NCI-H2227 (cell line): ENCODE measurements around the gene POFUT1.
"Not testable (repeated sequence)": the region's sequence is repeated elsewhere in the genome, so short reads cannot be mapped to it uniquely, and the experiment has no call there.

Experiments
- DNase-seq: peaks from one replicate; lab custom pipeline; 2025; ENCODE audit not compliant: unreplicated experiment; lab: John Stamatoyannopoulos, UW

POFUT1 gene

GRCh38 chr20:32207626-32208498 is at the start of gene POFUT1, which contains the start of gene PLAGL2:
POFUT1 (plus strand) TSS chr20:32207880; CDS start chr20:32207942, 62 bp downstream.
PLAGL2 (minus strand) TSS chr20:32207743; CDS start chr20:32202178, 5,565 bp downstream.
- DNase-seq, result peak; percentile 95

- DNase-seq, result no peak
Observed at GRCh38 chr20:32158351-32158750, 49.3 kb upstream of the POFUT1 start.

- no peak for DNase-seq
Observed at GRCh38 chr20:32158943-32159660, 48.6 kb upstream of the POFUT1 start.

GRCh38 chr20:32159766-32160221 is 47.9 kb upstream of the POFUT1 start:
- DNase-seq, result no peak

- DNase-seq, result no peak
Observed at GRCh38 chr20:32160341-32160740, 47.3 kb upstream of the POFUT1 start.

DNA sequence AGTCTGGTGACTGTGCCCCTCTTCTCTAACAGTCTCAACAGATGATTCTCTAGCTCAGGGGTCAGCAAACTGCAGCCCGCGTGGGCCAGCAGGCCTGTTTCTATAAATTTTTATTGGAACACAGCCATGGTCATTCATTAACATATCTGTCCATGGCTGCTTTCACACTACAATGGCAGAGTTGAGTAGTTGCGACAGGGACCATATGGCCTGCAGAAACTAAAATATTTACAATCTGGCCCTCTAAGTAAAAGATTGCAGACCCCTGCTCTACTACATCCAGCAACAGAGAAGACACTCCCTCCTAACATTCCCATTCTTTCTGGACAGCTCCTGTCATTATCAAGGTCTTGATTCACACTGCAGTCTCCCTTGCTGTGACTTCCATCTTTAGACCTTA is 45.3 kb upstream of the POFUT1 start:
- no peak for DNase-seq

DNA sequence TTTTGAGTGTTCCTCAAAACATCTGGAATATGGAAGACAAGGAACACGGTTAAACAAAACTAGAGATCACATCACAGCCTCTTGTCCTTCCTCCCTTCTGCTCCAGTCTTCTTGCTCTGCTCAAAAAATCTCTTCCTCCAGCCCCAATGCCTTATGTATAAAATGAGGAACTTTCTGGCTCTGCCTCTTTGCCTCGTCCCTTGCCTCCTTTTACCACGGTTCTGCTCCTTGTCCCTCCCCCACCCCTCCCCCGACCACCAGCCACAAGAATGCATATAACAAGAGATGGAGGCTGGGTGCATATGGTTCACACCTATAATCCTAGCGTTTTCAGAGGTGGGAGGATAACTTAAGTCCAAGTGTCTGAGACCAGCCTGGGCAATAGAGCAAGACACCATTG is 43.7 kb upstream of the POFUT1 start:
- DNase-seq, result no peak

- DNase-seq, result no peak
Observed at GRCh38 chr20:32164984-32165735, 42.5 kb upstream of the POFUT1 start.

DNA sequence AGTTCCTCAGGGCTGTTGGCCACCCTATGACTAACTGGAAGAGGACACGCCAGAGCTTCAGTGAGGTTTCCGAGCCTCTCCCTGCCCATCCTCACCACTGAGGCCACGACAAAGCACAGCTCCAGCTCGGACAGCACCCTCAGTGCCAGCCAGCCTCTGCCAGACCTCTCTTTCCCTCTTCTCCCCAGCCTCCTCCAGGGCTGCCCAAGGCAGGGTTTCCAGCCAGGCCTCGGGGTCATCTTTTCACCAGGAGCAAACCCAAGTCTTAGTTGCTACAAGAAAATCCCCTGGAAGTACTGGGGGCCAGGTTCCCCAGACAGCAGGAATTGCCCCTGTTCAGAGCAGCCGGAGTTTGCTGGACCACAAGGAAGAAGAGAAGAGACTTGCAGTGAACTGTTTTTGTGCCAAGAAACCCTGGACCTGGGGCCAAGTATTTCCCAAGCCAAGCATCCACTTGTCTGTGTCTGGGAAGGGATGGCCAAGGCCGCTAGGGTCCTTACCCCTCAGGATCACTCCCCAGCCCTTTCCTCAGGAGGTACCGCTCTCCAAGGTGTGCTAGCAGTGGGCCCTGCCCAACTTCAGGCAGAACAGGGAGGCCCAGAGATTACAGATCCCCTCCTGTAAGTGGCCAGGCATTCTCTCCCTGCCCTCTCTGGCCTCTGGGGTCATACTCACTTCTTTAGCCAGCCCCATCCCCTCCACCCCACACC is 41.7 kb upstream of the POFUT1 start:
- DNase-seq, result no peak

DNA sequence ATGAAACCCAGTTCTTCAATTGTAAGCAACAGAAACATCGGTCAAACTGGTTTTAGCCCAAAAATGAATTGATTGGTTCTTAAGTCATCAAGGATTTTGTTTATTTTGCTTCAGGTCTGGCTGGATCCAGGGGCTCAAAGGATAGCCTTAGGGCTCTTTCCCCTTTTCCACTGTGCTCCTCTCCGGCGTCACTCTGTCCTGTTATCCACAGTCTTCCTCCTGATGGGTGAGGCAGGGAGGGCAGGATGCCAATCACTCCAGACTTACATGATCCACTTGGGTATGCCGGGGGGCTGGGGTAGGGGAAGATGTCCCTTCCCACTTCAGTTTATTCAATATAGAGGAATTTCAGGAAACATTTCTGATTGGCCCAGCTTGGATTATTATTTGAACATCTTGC is 40.1 kb upstream of the POFUT1 start:
- DNase-seq, result no peak

GRCh38 chr20:32168184-32168910 is 39.3 kb upstream of the POFUT1 start:
- DNase-seq, result no peak

- not testable (repeated sequence) for DNase-seq
Observed at GRCh38 chr20:32177696-32178095, 30.0 kb upstream of the POFUT1 start.

GRCh38 chr20:32179515-32179914 is 28.2 kb upstream of the POFUT1 start:
- no peak for DNase-seq

GRCh38 chr20:32179934-32180333 is 27.7 kb upstream of the POFUT1 start:
- no peak for DNase-seq

GRCh38 chr20:32181606-32182005 is 26.1 kb upstream of the POFUT1 start:
- no peak for DNase-seq

DNA sequence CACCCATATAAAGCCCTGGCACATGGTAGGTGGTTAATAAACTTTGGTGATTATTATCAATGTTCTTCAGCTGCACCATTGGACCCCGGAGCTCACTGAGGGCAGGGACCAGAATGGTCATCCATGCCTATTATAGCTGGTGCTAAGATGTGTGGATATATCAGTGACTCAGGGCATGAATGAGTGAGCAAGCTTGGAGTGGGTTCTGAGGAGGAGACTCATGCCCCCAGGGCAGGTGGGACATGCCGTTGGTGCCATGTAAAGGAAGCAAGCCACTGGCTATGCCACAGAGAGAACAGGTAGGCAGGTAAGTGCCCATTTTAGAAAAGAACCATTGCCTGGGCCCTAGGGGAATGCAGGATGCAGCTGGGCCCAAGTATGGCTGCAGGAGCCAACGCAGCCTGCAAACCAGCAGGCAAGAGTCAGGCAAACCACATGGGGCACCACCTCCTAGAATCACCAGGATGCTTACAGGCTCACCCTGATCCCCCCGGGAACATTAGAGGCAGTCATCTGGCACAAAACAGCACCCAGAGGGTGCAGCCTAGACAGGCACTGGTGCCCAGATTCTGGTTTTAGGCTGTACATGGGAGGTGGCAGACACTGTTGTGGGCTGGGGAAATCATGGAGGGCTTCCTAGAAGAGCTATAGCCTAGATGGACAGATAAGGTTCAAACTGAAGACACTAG is 23.6 kb upstream of the POFUT1 start:
- DNase-seq, result no peak

DNA sequence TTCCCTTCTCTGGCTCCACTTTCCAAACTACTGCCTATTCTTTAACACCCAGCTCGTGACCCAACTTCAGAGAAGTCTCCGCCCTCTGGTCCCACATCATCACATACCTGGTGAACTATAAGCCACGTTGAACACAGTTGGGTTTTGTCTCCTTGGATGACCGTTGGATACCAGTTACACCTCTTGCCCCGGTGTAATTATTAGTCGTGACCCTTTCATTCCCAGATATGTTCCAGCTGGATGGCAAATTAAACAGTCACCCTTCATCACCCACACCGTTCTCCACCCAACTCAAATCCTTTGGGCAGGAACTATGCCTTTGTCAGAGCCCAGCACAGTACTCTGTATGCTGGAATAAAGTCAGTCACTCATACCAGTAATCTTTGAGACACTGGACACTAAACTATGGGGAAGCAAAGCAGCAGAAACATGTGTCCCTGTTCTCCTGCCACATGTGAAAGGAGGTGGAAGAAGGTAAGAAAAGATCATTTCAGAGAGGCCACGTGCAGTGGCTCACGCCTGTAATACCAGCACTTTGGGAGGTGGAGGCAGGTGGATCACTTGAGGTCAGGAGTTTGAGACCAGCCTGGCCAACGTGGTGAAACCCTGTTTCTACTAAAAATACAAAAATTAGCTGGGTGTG is 22.6 kb upstream of the POFUT1 start:
- DNase-seq, result no peak

DNA sequence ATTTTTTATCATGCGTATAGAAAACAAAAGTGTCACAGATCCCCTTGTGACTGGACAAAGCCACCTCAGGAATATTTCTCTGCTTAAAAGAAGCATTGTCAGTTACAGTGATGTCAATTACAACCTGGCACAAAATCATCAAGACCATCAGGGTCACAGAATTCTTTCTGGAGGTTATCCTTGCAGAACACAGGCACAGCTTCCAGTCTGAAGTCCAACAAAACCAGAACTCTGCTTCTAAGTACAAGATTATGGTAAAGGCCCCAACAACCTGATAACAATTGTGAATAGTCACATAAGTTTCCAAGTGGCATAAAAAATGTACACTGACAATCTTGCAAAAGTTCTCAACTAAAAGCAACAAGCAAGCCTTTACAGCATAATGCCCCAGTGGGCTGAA is 21.2 kb upstream of the POFUT1 start:
- no peak for DNase-seq
